ENCODE measurements around the gene FAM53C. TPM values are rescaled to one million over a fixed set of nuclear protein-coding genes. Genes with fewer than 3 reads are reported as not detected.

The FAM53C gene
- total RNA-seq, 6 donors from 2014 or later, result 15.8 to 71.2 (median 21.9) TPM

DNA sequence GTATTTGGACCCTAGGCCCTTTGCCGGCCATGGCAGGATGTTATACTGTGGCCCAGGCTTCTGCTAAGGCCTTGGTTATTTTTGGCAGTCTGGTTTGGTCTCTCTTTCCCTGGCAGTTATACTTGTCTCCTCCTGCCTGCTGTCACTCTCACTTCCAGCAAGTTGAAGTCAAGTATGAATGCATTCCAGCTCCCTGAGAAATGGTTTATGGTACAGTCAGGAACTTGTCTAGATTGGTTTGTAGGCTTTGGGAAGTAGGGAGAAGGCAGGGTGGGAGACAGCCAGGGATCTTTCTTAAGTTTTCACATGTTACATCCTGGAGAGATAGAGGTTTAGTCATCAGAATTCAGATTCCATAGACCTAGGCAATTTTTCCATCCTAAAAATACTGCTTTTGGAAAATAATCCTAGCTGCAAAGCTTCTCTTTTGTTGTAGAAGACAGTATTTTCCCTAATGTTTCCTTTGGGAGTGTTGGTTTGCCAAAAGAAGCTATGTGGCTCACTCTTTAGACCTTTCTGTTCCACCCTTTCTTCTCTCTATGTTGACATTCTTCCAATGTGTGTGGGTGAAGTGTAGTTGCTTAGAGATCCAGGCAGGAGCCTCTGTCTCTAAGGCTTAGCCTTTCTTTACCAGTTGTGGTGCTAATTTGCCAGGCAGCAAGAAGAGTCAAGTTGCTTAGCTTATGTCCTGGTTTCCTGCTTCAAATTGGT lies 11.9 kb downstream of the FAM53C start:
- DNase-seq (no peak), ATAC-seq (ENCODE audit: low FRiP score in 2 of 2) (no peak)
- H3K36me3 ChIP-seq, result peaks cover 15 to 39% (median 35%) of the 10 kb centered on the region in 4 donors
- peaks cover 10 to 13% (median 12%) of the 10 kb centered on the region in 4 donors for H3K4me1 ChIP-seq
- no peak overlapping the region for H3K4me3 ChIP-seq
- TF ChIP-seq EP300 (IDR thresholded peaks at IDR 0.05) (no peak), POLR2A (IDR thresholded peaks at IDR 0.05) (no peak), POLR2AphosphoS5 (IDR thresholded peaks at IDR 0.05) (no peak)
- TF ChIP-seq, protein P1, sequence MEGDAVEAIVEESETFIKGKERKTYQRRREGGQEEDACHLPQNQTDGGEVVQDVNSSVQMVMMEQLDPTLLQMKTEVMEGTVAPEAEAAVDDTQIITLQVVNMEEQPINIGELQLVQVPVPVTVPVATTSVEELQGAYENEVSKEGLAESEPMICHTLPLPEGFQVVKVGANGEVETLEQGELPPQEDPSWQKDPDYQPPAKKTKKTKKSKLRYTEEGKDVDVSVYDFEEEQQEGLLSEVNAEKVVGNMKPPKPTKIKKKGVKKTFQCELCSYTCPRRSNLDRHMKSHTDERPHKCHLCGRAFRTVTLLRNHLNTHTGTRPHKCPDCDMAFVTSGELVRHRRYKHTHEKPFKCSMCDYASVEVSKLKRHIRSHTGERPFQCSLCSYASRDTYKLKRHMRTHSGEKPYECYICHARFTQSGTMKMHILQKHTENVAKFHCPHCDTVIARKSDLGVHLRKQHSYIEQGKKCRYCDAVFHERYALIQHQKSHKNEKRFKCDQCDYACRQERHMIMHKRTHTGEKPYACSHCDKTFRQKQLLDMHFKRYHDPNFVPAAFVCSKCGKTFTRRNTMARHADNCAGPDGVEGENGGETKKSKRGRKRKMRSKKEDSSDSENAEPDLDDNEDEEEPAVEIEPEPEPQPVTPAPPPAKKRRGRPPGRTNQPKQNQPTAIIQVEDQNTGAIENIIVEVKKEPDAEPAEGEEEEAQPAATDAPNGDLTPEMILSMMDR (IDR thresholded peaks at IDR 0.05), result no peak
- WGBS, 2 donors, result 73 to 79% methylated on average over 1 of the region's 1 CpG
- peak overlapping the region in 1 of 4 donors; percentile 6 for H3K27ac ChIP-seq
- no peaks in the 10 kb centered on the region for H3K9me3 ChIP-seq
- no peaks in the 10 kb centered on the region for H3K27me3 ChIP-seq

DNA sequence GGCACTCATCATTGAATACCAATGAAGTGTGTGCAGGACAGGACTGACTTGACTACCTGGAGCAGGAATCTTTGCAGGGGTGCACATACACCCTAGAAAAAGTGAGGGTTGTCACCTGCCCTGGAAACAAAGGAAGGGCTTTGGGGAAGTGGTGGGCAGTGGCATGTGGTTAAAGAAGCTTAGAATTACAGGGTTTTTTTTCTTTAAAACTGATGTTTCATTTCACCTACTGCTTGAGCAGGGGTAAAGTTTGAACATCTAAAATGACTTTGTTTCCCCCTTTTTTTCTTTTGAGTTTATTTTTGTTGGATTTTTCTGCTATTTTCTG lies 12.5 kb downstream of the FAM53C start:
- no peaks in the 10 kb centered on the region for H3K9me3 ChIP-seq
- H3K4me1 ChIP-seq, result peaks cover 15 to 18% (median 17%) of the 10 kb centered on the region in 4 donors
- ATAC-seq (ENCODE audit: low FRiP score in 2 of 2) (no peak), DNase-seq (no peak)
- TF ChIP-seq POLR2A (IDR thresholded peaks at IDR 0.05), result no peak
- no peak for TF ChIP-seq POLR2AphosphoS5 (IDR thresholded peaks at IDR 0.05)
- TF ChIP-seq EP300 (IDR thresholded peaks at IDR 0.05), result no peak
- TF ChIP-seq, protein P1 (IDR thresholded peaks at IDR 0.05), result no peak
- H3K36me3 ChIP-seq, result peaks cover 12 to 34% (median 30%) of the 10 kb centered on the region in 4 donors
- no peak overlapping the region for H3K4me3 ChIP-seq
- H3K27me3 ChIP-seq, result no peaks in the 10 kb centered on the region
- no peak overlapping the region for H3K27ac ChIP-seq

DNA sequence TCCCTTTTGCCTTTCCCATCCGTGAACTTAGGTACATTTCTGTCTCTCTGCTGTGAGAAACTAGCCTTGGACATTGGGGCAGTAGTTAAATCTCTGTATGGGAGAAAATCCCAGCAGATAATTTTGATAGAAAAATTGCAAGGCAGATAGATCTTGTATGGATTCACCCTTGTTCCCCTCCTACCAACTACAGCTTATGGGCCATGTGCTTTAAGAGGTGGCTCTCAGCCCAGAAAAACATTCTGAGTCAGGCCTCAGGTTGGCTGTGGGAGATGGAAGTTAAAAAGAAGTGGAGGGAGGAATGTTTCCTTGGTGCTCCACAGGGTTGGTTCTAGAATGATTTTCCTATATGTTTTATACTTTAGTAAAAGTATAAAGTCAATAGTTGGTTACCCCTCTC lies 13.0 kb downstream of the FAM53C start:
- no peak for TF ChIP-seq POLR2AphosphoS5 (IDR thresholded peaks at IDR 0.05)
- TF ChIP-seq, protein P1 (IDR thresholded peaks at IDR 0.05), result no peak
- no peak for TF ChIP-seq EP300 (IDR thresholded peaks at IDR 0.05)
- no peak for TF ChIP-seq POLR2A (IDR thresholded peaks at IDR 0.05)
- ATAC-seq (ENCODE audit: low FRiP score in 2 of 2) (no peak), DNase-seq (no peak)
- no peaks in the 10 kb centered on the region for H3K27me3 ChIP-seq
- no peak overlapping the region for H3K4me3 ChIP-seq
- H3K27ac ChIP-seq, result no peak overlapping the region
- peaks cover 18 to 22% (median 20%) of the 10 kb centered on the region in 4 donors for H3K4me1 ChIP-seq
- peaks cover 8 to 29% (median 25%) of the 10 kb centered on the region in 4 donors for H3K36me3 ChIP-seq
- 92 to 93% methylated on average over 1 of the region's 1 CpG for WGBS, 2 donors
- H3K9me3 ChIP-seq, result no peaks in the 10 kb centered on the region

DNA sequence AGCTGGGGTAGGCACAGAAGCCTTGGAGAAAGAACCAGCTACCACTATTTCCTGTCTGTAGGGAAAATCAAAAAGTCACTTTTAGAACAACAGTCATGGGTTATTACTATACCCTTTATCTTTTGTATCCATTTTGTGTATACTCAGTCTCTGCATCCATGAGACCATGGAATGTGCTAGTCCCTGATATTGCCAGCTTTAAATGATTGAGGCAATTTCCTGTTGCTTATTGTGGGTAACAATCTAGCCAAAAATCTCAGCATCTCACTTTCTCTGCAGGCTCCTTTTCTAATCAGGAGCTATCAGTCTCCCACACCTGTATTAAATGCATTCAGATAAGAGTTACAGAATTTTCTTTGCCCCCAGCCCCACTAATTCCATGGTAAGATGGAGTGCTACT lies 13.5 kb downstream of the FAM53C start:
- H3K9me3 ChIP-seq, result no peaks in the 10 kb centered on the region
- peak overlapping the region in 1 of 4 donors; percentile 23 for H3K27ac ChIP-seq
- no peak overlapping the region for H3K4me3 ChIP-seq
- no peaks in the 10 kb centered on the region for H3K27me3 ChIP-seq
- TF ChIP-seq EP300 (IDR thresholded peaks at IDR 0.05), result no peak
- TF ChIP-seq POLR2AphosphoS5 (IDR thresholded peaks at IDR 0.05), result no peak
- TF ChIP-seq, protein P1 (IDR thresholded peaks at IDR 0.05), result no peak
- no peak for TF ChIP-seq POLR2A (IDR thresholded peaks at IDR 0.05)
- peaks cover 8 to 24% (median 20%) of the 10 kb centered on the region in 4 donors for H3K36me3 ChIP-seq
- ATAC-seq (ENCODE audit: low FRiP score in 2 of 2) (no peak), DNase-seq (no peak)
- peaks cover 19 to 23% (median 21%) of the 10 kb centered on the region in 4 donors for H3K4me1 ChIP-seq

Data from upper lobe of left lung (tissue), 6 donors.